Fibroblast of skin of abdomen (primary cell): Measurements from ENCODE around the gene TRIM42.

ENCODE experiments used
- DNase-seq: peaks from one replicate; pipeline ENCODE4 v3.0.0-alpha.2; 2013

The TRIM42 gene

DNA sequence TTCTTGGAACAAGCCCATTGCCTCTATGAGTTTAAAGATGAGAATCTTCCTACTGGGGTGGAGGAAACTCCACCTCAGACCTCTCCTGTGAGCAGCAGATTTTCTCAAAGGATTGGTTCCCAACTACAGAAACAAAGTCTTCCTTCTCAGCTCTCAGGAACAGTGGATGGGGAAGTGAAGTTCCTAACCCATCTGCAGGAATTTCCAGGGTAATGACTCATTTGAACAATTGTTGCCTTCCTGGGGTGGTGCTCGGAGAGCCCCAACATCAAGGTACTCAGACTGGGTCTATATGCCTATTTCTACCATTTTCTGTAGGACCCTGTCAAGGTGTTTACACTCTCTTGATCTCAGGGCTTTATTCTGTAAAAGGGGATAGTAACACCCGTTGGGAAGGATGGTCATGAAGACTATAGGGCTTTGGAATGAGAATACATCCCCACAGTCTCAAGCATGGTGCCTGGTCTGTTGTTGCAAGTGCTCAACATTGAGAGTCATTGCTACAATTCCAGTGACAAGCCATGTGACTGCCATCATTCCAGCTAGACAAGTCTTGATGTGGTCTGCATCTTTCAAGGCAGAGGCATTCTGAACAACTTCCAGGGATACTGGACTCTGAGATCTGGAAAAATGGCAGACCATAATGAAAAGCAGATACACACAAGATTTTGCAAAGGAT is 33.0 kb downstream of the TRIM42 start:
- DNase-seq: no peak

DNA sequence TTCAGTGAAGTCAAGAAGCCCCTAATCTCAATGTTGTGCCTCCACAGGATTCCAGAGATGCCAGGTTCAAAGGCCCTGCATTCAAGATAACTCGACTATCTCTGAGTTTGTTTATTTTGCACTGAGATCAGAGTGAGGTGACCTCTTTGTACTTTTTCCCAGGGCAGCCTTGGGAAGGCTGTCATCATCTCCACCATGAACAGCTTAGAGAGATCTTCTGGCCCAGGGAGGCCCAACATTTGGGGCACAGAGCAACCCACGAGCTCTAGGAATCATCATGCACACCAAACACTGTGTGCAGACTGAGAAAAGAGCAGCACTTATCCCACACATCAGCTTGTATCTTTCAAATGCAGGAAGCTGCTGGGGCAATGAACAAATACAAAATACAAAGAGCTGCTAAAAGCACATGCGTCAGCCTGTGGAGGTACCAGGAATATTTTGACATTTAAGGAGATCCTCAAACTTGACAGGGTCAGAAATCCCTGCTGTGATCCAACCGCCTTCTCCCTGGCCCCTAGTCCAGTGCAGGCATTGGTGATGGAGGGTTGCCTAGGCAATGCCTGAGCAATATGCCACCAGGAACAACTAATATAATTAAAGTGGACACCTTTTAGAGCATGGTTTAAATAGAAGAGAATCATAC is 33.6 kb downstream of the TRIM42 start:
- no peak for DNase-seq

DNA sequence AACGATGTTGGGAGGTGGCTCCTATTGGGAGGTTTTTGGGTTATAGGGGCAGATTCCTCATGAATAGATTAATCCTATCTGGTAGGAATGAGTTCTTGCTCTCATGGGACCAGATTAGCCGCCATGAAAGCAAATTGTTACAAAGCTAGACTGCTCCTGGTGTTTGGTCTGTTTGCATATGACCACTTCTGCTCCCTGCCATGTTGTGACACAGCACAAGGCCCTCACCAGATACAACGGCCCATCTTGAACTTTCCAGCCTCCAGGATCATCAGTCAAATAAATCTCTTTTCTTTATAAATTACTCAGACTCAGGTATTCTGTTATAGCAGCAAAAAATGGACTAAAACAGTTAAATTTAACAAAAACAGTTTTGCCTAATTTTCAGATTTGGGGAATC is 34.4 kb downstream of the TRIM42 start:
- DNase-seq: no peak

DNA sequence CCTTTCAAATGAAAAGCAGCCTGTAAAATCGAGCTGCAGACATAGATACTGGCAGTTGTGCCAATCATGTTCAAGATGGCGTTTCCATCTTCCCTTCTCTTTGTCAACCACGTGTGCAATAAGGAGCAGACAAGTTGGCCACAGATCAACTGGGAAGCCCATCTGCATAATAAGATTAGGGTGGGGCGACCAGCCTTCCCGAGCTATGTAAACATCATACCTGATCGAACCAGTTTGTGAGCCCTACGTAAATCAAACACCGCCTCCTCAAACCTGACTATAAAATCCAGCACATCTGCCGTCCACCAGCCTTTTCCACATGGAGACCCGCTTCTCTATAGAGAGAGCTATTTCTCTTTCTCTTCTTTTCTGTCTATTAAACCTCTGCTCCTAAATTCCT is 37.2 kb downstream of the TRIM42 start:
- no peak for DNase-seq

DNA sequence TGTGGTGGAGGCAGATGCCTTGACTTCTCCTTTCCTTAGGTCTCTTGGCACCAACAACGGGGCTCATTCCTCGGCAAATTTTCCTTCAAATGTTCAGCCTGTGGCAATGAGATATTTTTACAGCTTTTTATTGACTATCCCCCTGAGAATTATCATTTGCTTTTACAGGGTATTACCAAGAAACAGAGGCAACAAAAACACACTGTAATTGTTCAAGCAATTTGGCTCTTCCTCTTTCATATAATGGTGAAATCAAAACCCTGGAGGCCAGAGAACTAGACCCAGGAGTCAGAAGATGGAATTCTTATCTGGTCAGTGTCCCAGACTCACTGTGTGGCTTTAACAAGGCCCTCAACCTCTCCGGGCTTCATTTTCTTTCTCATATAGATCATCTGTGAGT is 40.1 kb downstream of the TRIM42 start:
- DNase-seq: no peak

DNA sequence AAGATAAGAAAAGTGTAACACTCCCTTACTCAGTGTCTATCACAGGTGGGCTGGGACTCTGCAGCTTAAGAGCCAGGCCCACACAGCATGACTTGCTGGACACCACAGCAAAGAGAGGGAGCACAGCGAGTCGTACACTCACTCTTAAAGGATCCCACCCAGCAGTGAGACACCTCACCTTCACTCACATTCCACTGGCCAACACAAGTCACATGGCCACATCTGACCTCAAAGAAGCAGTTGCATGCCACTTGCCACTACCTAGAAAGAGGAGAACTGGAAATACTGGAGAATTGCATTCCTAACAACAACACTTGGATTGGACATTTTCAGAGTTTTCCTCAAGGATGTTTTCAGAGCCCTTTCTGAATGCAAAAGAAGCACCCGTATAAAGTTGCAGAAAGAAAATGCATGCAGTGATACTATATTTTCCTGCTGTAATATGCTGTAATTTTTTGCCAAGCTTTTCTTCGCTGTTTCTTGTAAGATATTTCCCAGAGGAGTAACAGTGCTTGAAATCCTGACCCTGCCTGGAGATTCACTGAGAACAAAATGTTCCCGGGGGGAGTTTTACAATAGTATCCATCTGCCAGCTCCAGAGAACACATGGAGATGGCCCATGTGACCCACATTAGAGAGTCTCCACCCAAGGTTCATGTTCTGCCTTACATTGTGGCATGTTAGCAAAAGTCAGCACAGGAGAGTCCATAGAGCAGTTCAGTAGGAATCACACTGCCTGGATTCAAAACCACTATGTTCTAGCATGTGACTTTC is 42.2 kb downstream of the TRIM42 start:
- no peak for DNase-seq

DNA sequence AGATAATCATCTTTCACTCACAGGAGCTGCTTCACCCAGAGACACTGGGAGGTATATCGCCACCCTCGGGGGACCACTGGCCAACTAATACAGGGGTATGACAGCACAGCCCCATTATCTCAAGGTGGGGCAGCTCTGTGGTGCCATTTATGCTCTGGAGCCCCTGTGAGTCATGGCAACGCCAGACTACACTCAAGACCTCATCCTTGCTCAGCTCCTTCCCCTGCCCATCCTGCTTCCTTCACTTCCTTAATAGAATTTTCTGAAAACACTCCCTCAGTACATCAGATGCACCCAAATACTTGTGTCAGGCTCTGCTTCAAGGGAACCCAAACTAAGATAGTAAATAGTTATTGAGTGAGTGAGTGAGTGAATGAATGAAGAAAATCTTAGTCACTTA is 45.7 kb downstream of the TRIM42 start:
- no peak for DNase-seq

DNA sequence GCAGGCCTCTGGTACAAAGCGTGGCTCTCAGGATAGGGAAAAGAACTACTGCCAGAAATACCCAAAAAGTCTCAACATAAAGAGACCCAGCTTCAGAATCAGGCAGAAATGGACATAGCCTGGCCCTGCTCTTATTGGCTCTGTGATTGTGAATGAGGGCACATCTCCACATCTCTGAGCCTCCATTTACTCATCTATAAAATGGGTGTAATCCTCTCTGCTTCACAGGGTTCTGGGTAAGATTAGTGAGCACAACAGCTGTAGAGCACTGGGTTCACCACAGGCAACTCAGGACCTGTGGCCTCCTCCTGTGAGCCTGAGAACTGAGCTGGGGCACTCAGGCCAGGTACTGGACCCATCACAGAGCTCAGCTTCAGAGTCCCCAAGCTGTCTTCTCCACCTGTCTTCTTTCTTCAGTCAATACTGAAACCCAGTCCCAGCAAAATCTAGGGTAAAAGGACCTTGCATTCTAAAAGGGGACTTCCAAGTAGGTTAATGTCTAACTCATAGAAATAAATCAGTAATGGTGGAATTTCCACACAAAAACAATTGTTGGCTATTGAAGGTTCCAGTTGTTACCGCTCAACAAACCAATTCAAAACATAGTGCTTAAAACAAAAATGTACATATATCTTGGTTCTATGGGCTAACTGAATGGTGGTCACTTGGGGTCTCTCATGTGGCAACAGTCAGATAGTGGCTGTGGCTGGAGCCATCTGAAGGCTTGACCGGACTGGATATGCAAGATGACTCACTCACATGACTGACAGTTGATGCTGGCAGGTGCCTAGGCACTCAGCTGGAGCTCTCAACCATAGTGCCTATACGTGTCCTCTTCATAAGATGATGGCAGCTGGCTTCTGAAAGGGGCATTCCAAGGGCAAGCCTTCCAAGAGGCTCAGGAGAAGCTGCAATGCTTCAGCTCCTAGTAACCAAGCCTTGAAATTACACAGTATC is 47.3 kb downstream of the TRIM42 start:
- DNase-seq: no peak

DNA sequence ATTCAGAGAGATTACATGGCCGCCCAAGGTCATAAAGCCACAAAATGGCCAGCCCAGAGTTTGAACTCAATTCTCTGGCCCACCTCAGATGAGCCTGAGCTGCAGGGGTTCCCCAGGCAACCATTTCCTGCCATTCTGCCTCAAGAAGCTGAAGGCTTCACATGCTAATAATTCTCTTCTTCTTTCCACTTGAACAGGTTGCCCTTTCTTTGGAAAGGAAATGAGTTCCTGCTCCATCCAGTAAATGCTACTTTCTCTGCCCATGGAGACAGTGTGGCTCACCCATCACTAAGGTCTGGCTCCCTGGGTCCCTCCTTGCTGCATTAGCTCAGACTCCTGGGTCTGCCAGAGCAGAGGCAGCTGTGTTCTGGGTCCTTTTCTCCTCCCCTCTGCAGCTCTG is 48.2 kb downstream of the TRIM42 start:
- no peak for DNase-seq

DNA sequence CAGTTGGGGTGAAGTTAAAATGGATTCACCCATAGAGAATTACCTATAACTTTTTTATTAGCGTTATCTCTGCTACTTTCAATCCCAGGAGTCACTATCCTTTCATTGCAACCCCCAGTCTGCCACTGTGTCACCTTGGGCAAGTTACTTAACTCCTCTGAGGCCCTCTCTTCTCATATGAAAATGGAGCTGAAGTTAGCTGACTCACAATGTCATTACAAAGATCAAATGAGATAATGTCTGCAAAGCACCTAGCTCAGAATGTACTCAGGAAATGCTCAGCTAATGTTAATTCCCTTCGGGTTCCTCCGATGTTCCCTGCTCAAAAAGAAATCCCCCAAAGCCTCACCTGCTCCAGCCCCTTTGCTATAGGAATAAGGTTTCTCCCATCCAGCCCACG is 50.0 kb downstream of the TRIM42 start:
- no peak for DNase-seq

DNA sequence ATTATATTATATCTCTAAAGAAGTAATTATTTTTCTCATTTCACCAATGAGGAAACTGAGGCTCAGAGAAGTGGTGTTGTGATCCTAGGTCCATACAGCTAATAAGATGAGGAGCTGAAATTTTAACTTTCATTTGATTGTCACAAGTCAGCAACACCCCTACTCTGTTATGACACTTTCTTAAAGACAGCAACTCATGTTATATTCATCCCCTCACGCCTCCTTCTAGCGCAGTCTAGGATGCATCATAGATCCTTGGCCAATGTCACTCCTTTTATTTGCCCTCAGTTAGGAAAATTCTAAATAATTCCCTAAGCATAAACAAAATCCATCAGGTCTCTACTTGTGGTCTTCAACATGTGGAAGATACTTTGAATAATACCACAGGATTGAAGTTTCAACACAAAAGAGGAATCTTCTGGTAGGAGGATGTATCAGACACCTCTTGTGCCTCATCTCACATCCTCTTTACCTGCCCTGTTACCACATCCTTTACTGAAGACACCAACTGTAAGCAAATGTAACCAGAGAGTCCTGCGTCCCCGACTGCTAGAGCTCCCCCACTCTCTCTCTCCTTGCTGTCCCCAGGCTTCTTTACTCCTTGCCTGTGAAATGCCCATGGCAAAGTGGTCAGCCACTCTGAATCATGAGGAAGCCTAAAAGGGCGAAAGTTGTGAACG is 53.7 kb downstream of the TRIM42 start:
- DNase-seq: no peak

DNA sequence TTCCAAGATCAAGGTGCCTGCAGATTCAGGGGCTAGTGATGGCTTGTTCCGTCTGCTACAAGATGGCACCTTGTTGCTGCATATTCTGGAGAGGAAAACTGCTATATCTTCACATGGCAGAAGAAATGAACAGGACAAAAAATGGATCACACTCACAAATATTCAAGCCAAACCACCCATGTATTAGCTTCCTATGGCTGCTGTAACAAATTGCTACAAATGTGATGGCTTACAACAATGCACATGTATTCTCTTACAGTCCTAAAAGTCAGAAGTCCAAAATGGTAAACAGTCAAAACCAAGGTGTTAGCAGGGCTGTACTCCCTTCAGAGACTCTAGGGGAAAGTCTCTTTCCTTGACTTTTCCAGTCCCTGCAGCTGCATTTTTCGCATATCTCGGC is 55.8 kb downstream of the TRIM42 start:
- no peak for DNase-seq

DNA sequence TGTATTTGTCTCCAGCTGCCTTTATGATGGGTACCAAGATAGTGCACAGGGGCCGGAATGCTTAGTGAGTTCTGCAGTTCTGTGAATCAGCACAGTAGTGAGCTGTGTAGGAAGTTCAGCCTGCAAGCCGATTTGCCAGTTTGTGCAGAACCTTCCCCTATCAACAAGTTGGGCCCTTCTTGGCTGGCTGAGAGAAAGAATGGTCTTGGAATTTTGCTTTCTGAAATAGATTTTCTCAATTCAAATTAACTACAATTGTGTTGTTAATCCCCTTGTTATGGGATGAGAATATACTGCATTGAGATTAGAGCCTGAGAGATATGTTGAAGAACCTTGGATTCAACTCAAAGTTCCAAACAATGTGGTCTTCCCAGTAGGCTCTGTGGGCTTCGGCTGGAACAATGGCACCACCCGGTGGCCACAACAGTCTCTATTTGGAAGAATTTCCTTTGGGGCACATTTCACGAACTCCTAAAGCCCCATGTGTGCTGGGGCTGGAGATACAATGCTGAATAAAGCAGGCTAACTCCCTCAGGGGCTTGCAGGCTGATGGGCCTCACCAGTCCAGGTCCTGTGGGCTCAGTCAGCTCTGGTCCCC is 59.1 kb downstream of the TRIM42 start:
- peak; percentile 12 for DNase-seq

DNA sequence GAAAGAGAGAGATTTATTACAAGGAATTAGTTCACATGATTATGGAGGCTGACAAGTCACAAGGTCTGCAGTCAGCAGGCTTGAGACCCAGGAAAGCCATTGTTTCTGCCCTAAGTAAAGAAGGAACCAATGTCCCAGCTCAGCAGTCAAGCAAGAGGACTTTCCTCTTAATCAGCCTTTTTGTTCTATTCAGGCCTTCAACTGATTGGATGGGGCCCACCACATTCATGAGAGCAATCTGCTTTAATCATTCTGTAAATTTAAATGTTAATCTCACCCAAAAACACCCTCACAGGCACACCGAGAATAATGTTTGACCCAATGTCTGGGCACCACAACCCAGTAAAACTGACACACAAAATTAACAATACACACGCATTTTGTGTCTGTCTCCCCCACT is 64.3 kb downstream of the TRIM42 start:
- DNase-seq: no peak

DNA sequence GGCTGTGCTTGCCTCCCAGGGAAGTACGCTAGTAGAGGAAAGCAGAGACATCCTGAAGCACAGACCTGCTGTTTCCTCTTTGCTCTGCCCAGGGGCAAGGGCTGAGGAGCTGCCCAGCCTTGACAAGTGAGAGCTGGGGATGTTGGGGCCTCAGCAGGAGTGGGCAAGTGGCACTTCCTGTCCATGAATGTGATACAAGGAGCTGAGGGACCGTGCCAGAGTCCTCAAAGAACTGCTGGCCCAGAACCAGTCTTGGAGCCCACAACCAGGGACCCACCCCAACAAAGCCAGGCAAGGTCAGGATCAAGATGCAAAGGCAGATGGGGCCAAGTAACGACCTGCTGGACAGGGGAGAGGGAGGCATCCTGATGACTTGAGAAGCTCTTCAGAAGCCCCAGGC is 70.3 kb downstream of the TRIM42 start:
- DNase-seq: no peak

DNA sequence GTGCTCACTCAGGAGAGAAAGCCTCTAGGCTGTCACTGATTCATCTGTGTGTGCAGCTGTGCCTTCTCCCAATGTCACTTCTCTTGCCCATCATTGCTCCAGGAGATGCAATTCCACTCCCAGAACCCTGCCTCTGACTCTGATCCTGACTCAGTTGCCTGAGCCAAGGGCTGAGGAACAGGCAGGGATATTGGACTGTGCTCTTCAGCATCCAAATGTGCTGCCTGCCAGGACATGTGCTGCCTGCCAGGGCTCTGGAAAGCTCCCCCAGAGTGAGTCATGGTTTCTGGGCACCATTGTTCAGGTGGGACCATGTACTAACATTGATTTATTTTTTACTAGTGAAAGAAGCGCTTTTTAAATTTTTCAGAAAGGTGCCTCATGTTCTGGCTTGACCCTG is 71.0 kb downstream of the TRIM42 start:
- no peak for DNase-seq
